Stimulated activated CD4-positive, alpha-beta T cell treated with anti-CD3 and anti-CD28 coated beads, Interleukin-15, amount 100 ng/mL, for 1 hour (primary cell): ENCODE results near the gene VSIG8.

Source experiments
- DNase-seq, 2 donors: peaks; one replicate each; pipeline ENCODE4 v3.0.0-alpha.2; 2020; ENCODE audit warnings: low read depth in 1 of 2, low spot score in 1 of 2

The VSIG8 gene

DNA sequence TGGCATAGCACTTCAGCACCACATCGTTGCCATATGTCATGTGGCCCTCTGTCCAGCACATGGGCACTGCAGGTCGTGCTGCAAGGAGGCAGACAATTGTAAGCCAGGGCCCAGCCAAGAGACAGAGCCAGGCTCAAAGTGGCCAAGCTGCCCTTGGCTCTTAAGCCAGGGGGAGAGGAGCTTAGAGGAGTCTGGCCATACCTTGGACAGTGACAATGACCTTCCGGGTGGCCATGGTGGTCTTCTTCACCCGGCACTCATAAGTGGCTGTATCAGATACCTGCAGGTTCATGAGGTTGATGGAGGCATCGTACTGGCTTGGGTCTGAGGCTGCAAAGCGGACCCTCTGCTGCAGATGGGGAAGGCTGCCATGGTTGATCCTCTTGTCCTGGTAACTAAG is 4.6 kb downstream of the VSIG8 start:
- no peak for DNase-seq

DNA sequence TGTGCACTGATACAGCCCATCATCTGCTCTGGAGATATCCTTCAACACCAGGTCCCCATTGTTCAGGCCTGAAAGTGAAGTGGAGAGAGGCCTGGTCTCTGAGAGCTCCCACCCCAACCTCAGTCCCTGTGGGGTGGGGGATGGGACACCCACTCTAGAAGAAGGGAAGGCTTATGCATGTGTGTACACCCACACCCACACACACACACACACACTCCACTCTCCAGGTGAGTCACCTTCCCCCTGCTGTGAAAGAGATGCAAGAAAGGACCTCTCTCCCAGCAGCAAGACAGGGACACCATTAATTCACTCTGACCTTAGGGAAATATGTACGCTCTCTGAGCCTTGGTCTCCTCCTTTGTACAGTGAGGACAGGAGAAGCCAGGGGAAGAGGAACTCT is 5.9 kb downstream of the VSIG8 start:
- DNase-seq, result no peak

DNA sequence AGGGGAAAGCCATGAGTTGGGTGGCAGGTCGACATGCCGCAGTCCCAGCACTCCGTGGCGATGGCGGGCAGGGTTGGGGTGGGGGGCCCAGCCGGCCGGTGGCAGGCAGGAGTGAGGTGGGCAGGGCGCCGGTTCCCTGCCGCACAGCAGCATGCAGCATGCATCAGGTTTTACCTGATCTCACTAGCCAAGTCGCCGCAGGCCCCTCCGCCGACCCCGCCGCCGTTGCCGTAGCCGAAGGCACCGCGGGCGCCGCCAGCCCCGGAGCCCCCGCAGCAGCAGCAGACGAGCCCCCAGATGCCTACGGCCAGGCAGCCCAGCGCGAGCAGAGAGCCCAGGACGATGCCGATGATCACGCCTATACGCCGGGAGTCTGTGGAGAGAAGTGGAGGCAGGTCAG is 6.7 kb downstream of the VSIG8 start:
- DNase-seq, result no peak

DNA sequence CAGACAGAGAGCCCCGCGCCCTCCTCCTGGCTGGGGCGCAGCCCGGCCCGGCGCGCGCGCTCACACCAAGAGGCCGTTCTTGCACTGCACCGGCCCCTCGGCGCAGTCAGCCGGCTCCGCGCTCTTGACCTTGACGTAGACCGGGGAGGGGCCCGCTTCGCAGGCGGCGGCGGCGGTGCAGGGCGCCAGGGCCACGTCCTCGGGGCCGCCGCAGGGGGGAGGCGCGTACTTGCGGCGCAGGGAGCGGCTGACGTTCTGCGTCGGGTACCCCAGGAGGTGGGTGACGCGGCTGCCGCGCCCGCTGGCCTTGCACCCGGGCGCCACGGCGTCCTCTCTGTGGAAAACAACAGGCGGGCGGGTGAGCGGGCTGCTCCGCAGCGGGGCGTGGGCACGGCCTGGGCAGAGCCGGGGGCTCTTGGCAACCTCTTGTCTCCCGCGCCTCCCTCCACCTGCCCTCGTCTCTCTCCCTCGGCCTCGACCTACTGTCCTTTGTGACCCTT is 7.7 kb downstream of the VSIG8 start:
- peak; percentile 48 to 60 for DNase-seq

DNA sequence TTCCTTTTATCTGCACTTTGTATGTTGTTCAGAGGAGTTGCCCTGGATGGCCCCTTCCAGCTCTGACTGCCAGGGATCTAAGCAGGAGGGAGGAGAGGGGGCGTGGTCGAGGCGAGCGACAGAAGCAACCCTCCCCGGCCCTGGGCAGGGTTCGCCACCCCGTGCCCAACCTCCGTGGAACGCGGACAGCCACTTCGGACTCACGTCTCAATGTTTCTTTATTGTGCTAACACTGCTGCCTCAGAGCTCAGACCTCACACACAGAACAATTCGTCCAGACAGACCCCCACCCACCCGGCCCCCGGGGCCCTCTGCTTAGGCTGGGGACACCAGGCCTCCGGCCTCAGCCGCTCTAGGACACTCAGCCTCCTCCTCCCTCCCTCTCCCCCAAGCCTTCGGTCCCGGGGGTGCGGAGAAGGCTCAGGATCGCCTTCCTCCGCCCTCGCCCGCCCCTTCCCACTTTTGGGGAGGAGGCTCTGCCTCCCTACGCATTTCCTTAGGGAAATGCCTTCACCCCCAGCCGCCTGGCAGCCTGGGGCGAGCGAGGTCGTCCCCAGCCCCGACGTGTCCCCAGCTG is 8.3 kb downstream of the VSIG8 start:
- no peak for DNase-seq

DNA sequence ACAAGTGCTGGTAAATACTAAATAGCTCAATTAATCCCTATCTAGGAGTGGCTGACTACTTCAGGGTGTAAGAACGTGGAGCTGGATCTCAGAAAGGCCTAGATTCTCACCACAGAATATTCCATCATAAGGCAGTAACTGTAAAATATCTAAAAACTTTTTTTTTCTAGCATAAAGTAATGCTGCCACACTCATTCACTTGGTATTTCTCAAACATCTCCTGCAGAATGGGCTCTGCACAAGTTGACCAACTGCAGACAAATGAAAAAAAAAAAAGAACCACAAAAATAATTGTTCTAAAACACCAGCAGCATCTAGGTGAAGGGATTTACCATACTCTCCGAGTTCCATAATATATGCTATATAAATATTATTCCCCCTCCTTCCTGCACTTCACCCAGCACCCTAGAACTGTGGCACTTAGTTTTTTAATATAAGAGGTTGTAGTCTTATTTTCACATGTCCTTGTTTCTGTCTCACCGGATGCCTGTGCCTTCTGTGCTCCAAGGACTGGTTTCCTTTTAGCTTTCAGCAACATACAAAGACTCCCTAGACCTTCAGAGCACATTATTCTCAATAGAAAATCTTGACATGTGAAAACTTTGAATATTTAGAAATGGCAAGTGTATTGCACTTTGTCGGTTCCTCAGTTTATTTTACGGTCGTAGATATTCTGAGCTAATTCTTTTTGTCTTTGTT is 8.9 kb downstream of the VSIG8 start:
- no peak for DNase-seq

DNA sequence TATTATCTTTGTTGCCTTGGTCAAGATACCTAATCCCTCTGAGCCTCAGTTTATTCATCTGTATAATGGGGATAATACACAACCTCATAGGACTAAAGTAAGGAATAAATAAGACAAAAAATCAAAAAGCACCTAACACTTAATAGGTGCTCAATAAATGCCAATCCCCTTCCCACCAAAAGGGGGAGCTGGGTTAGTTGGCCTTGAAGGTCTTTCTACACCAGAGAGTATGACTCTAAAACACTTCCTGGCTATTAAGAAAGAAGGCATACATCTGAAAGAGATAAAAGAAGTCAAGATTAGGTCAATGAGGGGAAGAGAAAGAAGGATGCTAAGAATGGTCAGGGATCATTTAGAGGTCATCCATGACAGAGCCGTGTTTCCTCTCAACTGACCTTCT is 11.1 kb downstream of the VSIG8 start:
- no peak for DNase-seq

DNA sequence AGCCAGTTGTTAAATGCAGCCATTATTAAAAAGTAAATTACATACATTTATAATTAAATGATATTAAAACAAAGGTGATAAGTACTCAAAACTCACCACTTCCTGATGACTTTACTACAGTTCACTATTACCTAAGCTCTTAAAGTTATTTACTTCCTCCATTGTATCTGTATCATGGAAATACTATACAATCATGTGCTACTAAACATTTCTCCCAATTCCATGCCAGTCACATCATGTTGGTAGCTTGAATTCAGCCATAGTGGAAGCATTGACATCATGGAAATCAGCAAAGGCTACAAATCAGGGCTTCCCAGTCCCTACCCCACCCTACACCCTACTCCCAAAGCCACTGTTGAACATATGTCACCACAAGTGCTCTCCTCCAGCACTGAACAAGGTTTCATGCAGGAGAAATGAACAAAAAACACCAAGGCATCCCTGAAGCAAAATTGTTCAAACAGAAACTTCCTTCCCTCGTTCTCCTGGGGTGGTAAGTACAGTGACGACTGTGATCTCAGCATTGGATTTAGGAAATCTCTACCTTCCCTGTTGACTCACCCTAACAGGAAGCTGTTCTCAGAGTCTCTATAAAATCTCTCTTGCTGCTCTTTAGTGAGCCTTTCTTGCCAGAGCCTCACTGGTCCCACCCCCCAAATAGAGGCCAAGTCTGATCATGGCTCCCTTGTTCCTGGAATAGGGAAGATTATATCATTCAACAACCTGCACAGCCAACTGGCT is 12.7 kb downstream of the VSIG8 start:
- no peak for DNase-seq

DNA sequence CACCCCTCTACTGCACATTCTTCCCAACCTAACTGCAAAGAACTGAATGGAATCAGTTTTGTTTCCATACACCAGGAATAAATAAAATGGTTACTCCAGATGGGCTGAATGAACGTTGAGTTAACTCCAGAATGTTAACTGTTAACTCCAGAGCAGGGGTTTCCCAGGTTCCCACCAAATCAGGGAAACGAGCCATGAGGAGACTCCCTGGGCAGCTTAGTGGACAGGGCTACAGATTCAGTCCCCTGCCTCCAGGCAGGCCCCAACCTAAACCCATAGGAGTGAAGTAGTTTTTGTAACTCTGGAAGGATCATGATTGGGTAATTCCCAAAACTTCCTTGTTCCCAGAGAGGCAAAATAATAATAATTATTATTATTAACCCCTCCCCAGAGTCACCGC is 14.1 kb downstream of the VSIG8 start:
- no peak for DNase-seq

DNA sequence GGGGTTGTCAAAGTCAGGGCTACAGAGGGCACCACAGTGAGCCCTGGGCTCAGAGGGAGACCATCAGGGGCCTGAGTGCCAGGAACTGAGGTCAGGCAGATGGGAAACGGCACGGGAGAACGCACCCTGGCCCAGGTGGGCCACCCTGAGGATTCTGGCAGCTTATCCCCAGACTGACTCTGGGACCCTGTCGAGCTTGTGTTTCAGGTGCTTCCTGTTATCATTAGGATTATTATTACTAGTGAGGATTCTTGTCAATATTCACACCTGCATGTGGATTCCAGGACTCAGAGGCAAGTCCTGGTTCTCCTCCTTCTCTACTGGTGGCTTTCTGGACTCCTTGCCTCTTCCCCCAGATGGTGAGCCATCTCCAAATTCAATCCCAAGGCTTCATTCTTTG is 15.2 kb downstream of the VSIG8 start:
- no peak for DNase-seq

DNA sequence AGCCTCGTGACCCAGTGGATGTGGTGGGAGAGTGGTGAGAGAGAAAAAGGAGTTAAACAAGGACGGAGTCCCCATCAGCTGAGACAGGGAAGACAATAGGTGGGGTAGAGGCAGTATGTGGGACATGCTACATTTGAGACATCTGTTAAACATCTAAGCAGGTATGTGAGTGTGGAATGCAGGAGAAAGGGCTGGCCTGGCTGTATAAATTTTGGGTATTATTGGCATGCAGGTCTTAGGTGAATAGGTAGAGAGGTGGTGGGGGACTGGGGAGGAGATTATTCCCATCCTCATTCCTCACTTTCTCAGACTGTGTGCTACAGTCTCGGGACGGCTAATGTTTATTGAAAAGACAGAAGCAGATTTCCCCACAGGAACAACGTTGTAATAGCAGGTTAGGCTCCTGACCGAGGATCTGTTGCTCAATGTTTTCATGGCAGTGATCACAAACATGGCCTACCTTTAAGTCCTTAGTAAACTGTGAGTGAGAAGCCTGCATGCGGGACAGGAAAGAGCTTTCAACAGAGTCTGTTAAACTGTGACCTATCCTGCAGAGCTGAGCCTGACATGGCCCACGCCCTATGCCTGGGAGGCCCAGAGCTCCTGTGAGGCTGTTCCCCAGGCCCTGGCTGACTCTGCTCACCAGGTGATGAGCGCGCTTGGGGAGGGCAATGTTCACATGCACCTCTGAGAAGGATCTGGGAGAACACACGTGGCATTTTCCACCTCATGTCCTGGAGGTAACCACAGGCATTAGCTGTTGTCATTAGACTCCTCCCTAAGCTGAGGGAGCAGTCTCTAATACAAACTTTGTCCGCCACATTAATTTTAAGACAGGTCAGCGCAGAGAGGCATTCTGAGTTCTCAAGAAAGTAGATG is 16.5 kb downstream of the VSIG8 start:
- no peak for DNase-seq

DNA sequence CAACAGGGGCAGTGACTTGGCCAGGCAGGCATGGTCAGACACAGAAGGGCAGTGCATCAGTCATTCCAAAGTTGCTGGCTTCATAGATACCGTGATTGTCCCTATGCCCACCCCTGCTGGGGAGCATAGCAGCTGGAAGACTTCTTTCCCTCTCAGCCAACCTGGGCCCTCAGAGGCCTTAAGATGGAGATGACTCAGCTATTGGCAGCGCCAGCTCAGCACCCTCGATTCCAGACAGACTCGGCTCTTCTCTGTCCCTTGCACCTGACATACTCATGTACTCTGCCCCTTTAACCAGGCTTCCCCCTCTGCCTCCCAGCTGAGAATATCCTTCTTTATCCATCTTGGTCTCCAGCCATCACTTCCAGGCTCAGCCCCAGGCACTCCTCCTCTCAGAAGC is 19.0 kb downstream of the VSIG8 start:
- DNase-seq, result no peak

DNA sequence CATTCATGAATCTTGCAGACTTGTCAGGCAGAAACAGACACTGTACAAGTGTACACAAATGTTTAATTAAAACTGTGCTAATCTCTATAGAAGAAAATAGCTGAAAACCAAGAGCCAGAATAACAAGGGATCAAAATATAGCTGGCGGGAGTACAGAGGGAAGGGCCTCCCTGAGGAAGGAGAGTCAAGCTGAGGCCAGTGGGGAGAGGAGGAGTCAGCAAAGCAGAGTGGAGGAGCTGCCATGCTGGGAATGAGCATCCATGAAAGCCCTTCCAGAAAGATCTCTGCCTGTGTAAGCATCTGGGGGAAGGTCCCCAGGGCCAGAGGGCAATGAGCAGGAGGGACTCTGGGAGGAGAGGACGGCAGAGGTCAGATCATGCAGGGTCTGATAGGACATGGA is 20.7 kb downstream of the VSIG8 start:
- DNase-seq, result no peak

DNA sequence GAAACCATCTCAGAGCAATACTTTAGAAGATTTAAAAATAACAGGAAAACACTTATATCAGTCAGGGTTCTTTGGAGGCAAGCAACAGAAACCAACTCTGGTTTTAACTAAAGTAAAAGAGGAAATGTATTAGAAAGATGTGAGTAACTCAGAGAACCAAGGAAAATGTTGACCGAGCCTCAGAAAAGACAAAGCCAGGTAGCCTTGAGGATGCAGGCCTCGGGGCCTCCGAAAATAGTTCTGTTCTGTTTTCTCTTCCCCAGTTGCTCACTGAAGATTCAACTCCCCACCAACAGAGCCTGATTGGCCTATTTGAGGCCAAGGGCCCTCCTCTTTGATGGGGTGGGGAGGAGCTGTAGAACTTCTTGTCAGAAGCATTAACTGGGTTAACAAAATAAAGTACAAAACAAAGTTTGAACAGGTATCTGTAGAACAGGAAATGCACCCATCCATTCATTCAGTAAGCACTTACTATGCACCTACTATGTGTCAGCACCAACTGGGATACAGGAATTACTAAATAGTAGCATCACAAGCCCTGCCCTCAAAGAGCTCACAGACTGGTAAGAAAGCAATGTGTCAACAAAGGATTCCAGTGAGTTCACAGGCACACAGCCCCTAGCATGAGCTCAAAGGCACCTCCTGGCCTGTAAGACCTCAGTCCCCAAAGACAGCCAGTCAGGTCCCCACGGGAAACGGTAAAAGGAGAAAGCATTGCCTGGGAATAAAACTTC is 23.2 kb downstream of the VSIG8 start:
- no peak for DNase-seq

DNA sequence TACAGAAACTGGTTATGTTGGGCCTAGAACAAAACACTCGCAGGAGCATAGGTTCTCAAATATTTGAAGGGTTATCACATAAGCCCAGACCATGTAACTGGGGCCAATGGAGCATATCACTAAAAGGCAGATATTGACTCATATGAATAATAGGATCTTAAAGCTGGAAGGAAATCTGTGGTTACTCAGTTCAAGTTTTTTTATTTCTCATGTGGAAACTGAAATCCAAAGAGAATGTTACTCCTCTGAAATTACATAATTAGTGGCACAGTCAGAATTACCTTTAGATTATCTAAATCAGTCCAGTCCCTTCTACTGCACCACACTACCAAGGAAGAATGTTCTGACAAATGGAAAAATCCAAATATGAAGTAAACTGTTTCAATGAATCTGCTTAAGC is 23.7 kb downstream of the VSIG8 start:
- DNase-seq, result no peak

DNA sequence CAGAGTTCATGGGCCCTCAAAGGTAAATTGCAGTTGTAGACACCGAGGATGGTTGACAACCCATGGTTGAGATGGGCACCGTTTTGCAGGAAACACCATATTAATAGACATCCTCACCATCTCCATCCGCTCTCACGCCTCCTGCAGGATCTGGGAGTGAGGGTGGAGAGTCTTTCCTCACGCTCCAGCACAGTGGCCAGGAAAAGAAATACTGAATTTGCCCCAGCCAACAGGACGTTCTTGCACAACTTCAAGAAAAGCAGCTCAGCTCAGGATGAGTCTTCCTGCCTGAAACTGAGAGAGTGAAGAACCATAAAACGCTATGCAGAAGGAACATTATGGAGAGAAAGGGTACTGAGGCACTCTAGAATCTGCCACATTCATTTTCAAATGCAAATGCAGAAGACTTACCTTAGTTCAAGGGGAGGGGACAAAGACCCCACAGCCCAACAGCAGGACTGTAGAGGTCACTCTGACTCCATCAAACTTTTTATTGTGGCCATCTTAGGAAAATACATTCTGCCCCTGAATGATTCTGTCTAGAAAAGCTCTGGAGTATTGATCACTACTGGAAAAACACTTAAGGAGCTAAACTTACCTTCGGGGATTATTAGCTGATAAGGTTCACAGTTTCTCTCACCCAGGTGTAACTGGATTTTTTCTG is 26.5 kb downstream of the VSIG8 start:
- no peak for DNase-seq

DNA sequence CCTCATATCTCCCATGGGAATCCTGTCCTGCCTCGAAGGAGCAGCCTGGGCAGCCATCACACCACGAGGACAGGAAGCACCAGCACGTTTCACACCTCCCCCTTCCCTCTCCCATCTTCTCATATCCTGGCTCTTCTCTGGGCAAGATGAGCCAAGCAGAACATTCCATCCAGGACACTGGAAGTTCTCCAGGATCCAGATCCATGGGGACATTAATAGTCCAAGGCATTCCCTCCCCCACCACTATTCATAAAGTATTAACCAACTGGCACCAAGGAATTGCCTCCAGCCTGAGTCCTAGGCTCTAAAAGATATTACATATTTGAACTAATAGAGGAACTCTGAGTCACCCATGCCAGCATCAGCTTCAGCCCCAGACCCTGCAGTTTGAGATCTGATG is 27.1 kb downstream of the VSIG8 start:
- no peak for DNase-seq

DNA sequence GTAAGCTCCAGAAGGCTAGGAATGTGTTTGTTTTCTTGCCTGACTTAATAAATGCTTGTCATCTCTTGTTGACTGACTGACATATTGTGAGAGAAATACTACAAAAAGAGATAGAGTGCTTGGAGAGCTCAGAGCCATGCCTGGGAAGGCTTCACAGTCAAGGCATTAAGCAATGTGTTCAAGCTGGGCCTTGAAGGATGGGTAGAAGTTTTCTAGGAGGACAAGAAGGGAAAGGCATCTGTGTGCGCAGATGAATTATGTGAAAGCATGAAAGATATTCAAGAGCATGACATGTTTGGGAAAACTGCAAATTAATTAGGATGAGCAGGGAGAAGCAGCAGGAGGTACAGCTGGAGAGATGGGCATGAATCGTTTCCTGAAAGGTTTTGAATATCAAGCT is 30.1 kb downstream of the VSIG8 start:
- no peak for DNase-seq

DNA sequence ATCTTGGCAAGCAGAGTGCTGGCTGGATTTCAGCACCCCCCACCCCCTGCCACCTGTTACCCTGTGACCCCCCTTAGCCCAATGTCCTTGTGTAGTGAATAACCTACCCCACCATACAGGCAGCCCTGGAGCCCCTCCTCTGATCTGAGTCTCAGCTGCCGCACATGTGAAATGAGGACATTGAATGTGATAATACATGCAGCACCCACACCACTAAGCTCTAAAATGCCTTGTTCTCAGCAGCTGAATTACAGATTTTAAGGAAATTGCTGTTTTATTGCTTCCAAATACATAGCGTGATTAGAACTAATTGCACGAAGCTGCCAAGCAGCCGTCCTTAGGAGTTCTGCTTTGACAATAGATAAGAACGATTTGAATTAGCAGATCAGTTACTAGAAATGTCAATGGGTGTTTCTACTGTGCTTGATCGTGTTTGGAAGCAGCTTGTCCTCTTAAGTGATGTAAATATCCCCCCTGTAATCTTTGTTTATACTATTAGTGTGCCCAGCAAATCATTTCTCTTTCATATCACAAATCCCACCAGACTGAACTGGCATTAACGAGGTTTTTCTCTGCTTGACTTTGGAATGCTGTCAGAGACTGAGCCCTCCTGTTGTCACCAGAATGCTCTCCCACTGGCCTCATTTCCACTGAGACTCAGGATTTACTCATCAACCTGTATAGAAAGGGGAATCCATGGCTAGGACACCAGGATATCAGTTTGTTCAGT is 30.9 kb downstream of the VSIG8 start:
- no peak for DNase-seq

DNA sequence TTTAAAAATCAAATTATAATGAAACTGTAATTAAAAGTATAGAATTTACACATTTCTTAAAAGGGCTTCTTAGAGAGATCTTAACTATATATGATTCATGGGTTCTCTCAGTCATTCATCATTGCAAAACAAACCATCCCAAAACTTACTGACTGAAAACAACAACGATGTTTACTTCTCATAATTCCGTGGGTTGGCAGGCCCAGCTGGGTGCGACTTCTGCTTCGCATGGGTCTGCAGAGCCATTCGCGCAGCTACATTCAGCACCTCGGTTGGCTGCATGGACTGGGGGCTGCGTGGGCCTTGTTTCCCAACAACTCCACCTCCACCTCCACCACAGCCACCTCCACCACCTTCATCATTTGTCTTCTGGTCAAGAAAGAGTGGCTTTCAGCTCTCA is 31.7 kb downstream of the VSIG8 start:
- no peak for DNase-seq
